Measurements from ENCODE around the gene ADM. TPM values are rescaled to one million over a fixed set of nuclear protein-coding genes. Genes with fewer than 3 reads are reported as not detected.

Gene ADM
- polyA plus RNA-seq, 3 donors = 9.5 to 224 (median 20.0) TPM

- no peak for DNase-seq
- H3K36me3 ChIP-seq (replicated peaks in 1 of 2; ENCODE audit: control insufficient read depth in 1 of 2, insufficient read depth in 2 of 2, low read length in 2 of 2) = peaks cover 0 to 7% of the 10 kb centered on the region in 2 donors
- H3K27me3 ChIP-seq (ENCODE audit: control insufficient read depth in 2 of 2, insufficient read depth in 2 of 2, low read length in 2 of 2) = no peaks in the 10 kb centered on the region
- TF ChIP-seq, protein P1, sequence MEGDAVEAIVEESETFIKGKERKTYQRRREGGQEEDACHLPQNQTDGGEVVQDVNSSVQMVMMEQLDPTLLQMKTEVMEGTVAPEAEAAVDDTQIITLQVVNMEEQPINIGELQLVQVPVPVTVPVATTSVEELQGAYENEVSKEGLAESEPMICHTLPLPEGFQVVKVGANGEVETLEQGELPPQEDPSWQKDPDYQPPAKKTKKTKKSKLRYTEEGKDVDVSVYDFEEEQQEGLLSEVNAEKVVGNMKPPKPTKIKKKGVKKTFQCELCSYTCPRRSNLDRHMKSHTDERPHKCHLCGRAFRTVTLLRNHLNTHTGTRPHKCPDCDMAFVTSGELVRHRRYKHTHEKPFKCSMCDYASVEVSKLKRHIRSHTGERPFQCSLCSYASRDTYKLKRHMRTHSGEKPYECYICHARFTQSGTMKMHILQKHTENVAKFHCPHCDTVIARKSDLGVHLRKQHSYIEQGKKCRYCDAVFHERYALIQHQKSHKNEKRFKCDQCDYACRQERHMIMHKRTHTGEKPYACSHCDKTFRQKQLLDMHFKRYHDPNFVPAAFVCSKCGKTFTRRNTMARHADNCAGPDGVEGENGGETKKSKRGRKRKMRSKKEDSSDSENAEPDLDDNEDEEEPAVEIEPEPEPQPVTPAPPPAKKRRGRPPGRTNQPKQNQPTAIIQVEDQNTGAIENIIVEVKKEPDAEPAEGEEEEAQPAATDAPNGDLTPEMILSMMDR (IDR thresholded peaks at IDR 0.05) = no peak
- H3K4me1 ChIP-seq (ENCODE audit: control insufficient read depth in 1 of 2, insufficient read depth in 2 of 2, low read length in 2 of 2) = no peaks in the 10 kb centered on the region
- H3K27ac ChIP-seq (ENCODE audit: low read depth in 1 of 2, low read length in 2 of 2) = no peak overlapping the region
- no peak overlapping the region for H2AFZ ChIP-seq (ENCODE audit: insufficient read depth, low read depth, low read length, poor library complexity, severe bottlenecking)
- H3K4me3 ChIP-seq (replicated peaks in 1 of 3; ENCODE audit: low read depth in 2 of 3, low read length in 3 of 3) = no peak overlapping the region
- Mint-ChIP-seq H3K4me3 (no peak overlapping the region), H3K4me1 (peaks cover 7% of the 10 kb centered on the region), H3K27ac (no peak overlapping the region), H3K9me3 (peaks cover 0 to 3% (median 0%) of the 10 kb centered on the region in 7 donors), H3K27me3 (ENCODE audit: low read depth in 3 of 3) (no peaks in the 10 kb centered on the region), H3K36me3 (peaks cover 14 to 18% of the 10 kb centered on the region in 2 donors)
- H3K9ac ChIP-seq (ENCODE audit: insufficient read depth, low read length, poor library complexity, severe bottlenecking) = no peak overlapping the region
- peaks cover 16% of the 10 kb centered on the region for H3K79me2 ChIP-seq (ENCODE audit: insufficient read depth, low read length)
- WGBS (ENCODE audit: insufficient coverage) = no CpG with 5 or more reads among the region's 5 CpGs
- intact Hi-C loops (cut with micrococcal nuclease) = no loop called here
- H3K9me3 ChIP-seq (replicated peaks in 1 of 2; ENCODE audit: control insufficient read depth in 1 of 2, insufficient read depth in 1 of 2, low read length in 2 of 2) = no peaks in the 10 kb centered on the region
- H4K20me1 ChIP-seq (ENCODE audit: insufficient read depth, low read length) = peaks cover 76% of the 10 kb centered on the region
- H3K4me2 ChIP-seq (replicated peaks; ENCODE audit: extremely low read depth, low read length, poor library complexity, severe bottlenecking) = no peak overlapping the region
Measured at GRCh38 chr11:10268746-10269488, 36.0 kb upstream of the ADM start.

DNA sequence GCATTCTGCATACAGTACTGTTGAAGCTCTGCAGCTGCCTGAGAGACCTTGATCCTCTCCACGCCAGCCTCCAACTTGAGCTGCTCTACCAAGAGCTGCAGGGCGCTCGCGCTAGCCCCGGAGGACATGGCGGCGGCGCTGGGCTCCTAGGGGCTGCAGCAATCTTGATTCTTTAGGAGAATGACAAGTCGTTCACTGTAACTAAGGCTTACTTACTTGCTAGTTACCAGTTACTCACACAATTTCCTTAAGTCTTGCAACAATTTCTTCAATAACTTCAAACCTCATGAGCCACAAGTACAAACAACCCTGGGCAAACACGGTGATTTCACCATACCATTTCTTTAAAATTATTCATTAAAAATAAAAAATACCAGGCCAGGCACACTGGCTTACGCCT lies 32.7 kb upstream of the ADM start:
- Histone ChIP-seq H3K4me1 (ENCODE audit: control insufficient read depth in 1 of 2, insufficient read depth in 2 of 2, low read length in 2 of 2) (no peaks in the 10 kb centered on the region), H3K27me3 (ENCODE audit: control insufficient read depth in 2 of 2, insufficient read depth in 2 of 2, low read length in 2 of 2) (no peaks in the 10 kb centered on the region), H3K4me3 (replicated peaks in 1 of 3; ENCODE audit: low read depth in 2 of 3, low read length in 3 of 3) (no peak overlapping the region), H3K9ac (ENCODE audit: insufficient read depth, low read length, poor library complexity, severe bottlenecking) (no peak overlapping the region), H3K79me2 (ENCODE audit: insufficient read depth, low read length) (peaks cover 38% of the 10 kb centered on the region), H2AFZ (ENCODE audit: insufficient read depth, low read depth, low read length, poor library complexity, severe bottlenecking) (no peak overlapping the region), H4K20me1 (ENCODE audit: insufficient read depth, low read length) (peaks cover 80% of the 10 kb centered on the region), H3K36me3 (replicated peaks in 1 of 2; ENCODE audit: control insufficient read depth in 1 of 2, insufficient read depth in 2 of 2, low read length in 2 of 2) (no peaks in the 10 kb centered on the region), H3K9me3 (replicated peaks in 1 of 2; ENCODE audit: control insufficient read depth in 1 of 2, insufficient read depth in 1 of 2, low read length in 2 of 2) (no peaks in the 10 kb centered on the region), H3K27ac (ENCODE audit: low read depth in 1 of 2, low read length in 2 of 2) (no peak overlapping the region), H3K4me2 (replicated peaks; ENCODE audit: extremely low read depth, low read length, poor library complexity, severe bottlenecking) (no peak overlapping the region)
- intact Hi-C loops (cut with micrococcal nuclease) = no loop called here
- WGBS (ENCODE audit: insufficient coverage) = 99% methylated on average over 11 of the region's 11 CpGs
- peaks cover 5 to 18% of the 10 kb centered on the region in 2 donors for H3K36me3 Mint-ChIP-seq
- peaks cover 11% of the 10 kb centered on the region for H3K4me1 Mint-ChIP-seq
- TF ChIP-seq, protein P1 (IDR thresholded peaks at IDR 0.05) = no peak
- H3K4me3 Mint-ChIP-seq = no peak overlapping the region
- H3K27ac Mint-ChIP-seq = no peak overlapping the region
- H3K27me3 Mint-ChIP-seq (ENCODE audit: low read depth in 3 of 3) = no peaks in the 10 kb centered on the region
- DNase-seq = no peak
- H3K9me3 Mint-ChIP-seq = peaks cover 0 to 3% (median 0%) of the 10 kb centered on the region in 7 donors

All from CD14-positive monocyte (primary cell).